IPS DF 19.7 (cell line): ENCODE data around the gene WDFY3.
"Not testable (repeated sequence)": the region's sequence is repeated elsewhere in the genome, so short reads cannot be mapped to it uniquely, and the experiment has no call there.

ENCODE experiments used
- DNase-seq: peaks from one replicate; pipeline ENCODE4 v3.0.0-alpha.2; 2013; ENCODE audit warnings: low read depth, low spot score

WDFY3 gene

DNA sequence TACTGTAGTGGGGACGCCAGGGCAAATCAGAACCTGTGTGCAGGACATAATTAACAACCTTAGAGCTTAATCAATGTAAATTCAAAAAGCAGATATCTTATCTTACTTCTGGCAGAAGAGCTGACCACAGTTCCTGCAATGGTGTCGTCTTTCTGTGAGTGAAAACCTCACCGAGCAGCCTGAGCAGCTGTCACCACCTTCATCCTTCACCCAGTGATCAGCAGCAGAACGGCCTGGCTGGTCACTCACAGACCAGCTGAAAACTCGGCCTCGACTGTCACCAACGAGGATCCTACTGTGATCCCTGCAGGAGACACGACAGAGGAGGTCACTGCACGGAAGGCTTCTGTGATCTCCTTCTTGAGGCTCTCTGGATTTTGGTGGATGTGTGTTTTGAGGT, 289.4 kb downstream of the WDFY3 start:
- no peak for DNase-seq

- no peak for DNase-seq
These were observed 292.8 kb downstream of the WDFY3 start for GRCh38 chr4:84673475-84674240.

- no peak for DNase-seq
These were observed 294.3 kb downstream of the WDFY3 start for GRCh38 chr4:84672177-84672576.

DNA sequence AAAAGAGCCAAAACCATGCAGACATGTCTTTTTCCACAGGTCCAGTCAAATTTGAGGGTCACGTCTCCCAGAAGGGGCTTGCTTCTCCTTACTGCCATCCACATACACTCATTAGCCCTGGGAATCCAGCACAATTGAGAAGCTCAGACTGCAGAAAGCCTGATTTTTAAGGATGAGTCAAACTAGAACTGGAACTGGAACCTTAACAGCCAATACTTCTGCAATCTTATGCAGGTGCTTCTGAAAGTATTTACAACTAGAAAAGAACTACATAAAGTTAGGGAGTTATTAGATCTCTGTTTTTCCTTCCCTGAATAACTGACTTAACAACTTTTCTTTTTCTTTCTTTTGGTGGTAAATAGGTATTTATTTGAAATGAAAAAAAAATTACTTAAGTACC, 297.3 kb downstream of the WDFY3 start:
- DNase-seq = no peak

DNA sequence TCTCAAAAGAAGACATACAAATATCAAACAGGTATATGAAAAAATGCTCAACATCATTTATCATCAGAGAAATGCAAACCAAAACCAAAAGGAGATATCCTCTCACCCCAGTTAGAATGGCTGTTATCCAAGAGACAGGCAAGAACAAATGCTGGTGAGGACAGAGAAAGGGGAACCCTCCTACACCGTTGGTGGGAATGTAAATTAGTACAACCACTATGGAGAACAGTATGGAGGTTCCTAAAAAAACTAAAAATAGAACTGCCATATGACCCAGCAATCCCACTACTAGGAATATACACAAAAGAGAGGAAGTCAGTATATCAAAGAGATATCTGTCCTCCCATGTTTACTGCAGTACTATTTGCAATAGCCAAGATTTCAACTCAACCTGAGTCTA, 300.1 kb downstream of the WDFY3 start:
- no peak for DNase-seq

DNA sequence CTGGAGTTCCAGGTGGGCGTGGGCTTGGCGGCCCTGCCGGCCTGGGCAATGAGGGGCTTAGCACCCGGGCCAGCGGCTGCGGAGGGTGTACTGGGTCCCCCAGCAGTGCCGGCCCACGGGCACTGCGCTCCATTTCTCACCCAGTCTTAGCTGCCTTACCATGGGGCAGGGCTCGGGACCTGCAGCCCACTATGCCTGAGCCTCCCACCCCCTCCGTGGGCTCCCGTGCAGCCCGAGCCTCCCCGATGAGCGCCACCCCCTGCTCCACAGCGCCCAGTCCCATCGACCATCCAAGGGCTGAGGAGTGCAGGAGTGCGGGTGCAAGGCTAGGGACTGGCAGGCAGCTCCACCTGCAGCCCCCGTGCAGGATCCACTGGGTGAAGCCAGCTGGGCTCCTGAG, 301.7 kb downstream of the WDFY3 start:
- DNase-seq = not testable (repeated sequence)

- DNase-seq = no peak
These were observed 305.1 kb downstream of the WDFY3 start for GRCh38 chr4:84661191-84661939.

GRCh38 chr4:84660606-84661005, 305.9 kb downstream of the WDFY3 start:
- no peak for DNase-seq

GRCh38 chr4:84652478-84652877, 314.0 kb downstream of the WDFY3 start:
- DNase-seq = no peak

DNA sequence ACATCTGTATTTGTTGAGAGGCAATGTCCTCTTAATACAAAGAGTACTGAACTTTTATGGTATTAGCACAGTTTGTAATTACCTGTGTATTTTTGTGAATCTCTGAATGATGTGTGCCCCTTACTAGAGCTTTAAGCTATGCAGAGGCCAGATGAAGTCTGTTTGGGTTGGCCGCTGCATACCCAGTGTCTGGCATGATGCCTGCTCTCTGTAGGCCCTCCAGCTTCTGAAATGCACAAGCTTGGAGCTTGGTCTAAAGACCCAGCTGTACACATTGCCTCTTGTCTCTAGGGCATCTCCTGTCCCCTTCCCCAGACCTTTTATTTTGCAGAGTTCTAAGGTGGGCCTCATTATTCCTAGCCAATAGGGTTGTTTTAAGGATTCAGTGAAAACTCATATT, 315.0 kb downstream of the WDFY3 start:
- DNase-seq = no peak

DNA sequence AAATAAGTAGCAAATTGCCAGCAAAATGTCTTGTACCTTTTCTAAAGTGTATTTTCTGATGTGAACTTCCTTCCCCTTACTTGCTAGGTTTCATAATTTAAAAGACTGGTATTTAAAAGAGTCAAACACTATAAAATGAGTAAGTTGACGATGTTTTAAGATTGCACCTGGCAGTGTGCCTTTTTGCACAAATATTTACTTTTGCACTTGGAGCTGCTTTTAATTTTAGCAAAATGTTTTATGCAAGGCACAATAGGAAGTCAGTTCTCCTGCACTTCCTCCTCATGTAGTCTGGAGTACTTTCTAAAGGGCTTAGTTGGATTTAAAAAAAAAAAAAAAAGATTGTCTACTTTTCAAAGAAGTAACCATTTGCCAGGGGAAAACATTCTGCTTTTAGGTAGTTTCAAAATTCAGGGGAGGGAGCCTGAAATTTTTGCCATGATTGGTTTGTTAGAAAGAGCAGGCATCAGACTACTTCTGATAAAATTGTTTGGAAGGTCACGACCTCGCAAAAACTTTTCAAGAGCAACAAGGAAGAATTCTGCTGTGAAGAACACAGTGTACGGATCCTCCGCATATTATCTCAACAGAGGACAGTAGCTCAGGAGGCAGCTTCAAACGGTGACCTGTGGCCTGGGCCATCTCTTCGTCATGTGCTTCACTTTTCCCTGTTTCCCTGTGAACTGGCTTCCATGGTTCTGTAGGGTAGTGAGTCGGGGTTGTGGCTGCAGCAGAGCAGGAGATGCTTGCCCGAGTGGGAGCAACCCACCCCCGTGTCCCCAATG, 317.4 kb downstream of the WDFY3 start:
- no peak for DNase-seq

DNA sequence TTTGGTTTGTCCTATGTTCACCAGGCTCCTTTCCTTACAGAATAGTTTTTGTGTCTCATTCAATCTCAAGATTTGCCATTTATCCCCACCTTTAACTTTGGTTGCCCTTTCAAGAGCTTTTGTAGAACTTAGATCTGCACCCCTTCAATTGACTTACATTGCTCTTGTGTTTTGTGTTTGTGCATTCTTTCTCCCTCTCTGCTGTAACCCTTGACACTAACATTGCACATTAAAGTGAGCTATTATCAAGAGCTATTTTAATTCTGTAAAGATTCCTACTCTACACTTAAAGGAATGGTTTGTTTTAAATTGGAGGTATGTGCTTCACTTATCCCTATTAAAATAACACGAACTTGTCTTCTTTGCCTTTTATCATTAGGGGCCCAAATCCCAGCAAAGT, 318.3 kb downstream of the WDFY3 start:
- no peak for DNase-seq

- DNase-seq = peak; percentile 73
These were observed 319.1 kb downstream of the WDFY3 start for GRCh38 chr4:84647312-84647884.

DNA sequence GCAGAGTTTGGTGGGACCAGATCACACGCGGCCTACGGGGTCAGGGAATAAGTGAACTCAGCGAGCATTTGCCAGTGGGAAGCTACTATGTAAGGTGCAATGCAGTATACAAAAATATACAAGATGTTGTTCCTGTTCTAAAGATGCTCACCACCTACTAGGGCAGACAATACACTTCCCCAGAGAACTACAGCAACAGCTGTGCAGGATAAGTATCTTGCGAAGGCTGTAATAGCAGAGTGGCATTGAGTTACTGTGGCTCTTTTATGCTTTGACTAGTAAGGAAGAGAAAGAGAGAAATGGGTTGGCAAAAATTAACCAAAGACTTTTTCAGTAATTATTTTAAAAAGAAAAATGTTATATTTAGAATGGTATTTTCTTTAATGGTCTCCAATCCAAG, 322.4 kb downstream of the WDFY3 start:
- no peak for DNase-seq

GRCh38 chr4:84639145-84639544, 327.3 kb downstream of the WDFY3 start:
- DNase-seq = no peak

- no peak for DNase-seq
These were observed 328.4 kb downstream of the WDFY3 start for GRCh38 chr4:84638092-84638491.

GRCh38 chr4:84634961-84635360, 331.5 kb downstream of the WDFY3 start:
- no peak for DNase-seq

GRCh38 chr4:84632092-84632491, 334.4 kb downstream of the WDFY3 start:
- DNase-seq = no peak

- DNase-seq = no peak
These were observed 334.9 kb downstream of the WDFY3 start for GRCh38 chr4:84631573-84631972.

DNA sequence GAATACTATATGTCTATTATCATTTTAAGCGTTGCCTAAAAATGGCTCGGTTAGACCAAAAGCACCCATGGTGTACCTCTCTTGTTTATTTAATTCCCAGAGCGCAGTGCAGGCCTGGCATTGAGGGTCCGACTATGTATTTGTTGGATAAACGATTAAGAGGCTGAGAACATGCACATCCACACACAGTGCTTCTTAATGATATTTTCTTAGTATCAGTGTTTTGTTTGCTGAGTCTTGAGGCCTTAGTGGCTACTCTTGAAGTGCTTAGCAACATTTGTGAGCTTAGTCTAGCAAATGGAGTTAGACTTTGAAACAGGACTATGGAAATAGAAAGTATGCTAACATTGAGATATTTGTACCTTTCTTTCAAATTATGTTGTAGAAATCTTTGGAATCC, 339.8 kb downstream of the WDFY3 start:
- no peak for DNase-seq

DNA sequence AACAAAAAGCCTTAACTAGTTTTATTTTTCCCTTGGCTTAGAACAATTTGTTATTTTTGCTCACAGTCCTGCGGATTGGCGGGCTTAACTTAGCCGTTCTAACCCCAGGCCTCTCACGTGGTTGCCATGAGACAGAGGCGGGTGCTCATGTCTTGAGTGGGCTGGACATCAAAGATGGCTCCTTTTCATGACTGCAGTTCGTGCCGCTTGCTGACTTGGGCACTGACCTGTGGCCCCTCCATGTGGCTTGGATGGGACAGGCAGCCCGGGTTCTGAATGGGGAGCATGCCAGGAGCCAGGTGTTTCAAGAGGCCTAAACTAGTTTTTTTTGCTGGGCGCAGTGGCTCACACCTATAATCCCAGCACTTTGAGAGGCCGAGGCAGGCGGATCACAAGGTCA, 342.8 kb downstream of the WDFY3 start:
- no peak for DNase-seq

GRCh38 chr4:84622959-84623358, 343.5 kb downstream of the WDFY3 start:
- no peak for DNase-seq
